Measurements from ENCODE around the gene BIRC2. TPM values are rescaled to one million over a fixed set of nuclear protein-coding genes. Genes with fewer than 3 reads are reported as not detected.

The BIRC2 gene
- total and polyA plus RNA-seq, 9 of the 15 experiments (the other 6 are each of a cell fraction or from before 2014, with no cell fraction given) = 14.3 to 45.9 (median 20.7) TPM

GRCh38 chr11:102341844-102342318 is 5.1 kb upstream of the BIRC2 start (continued):
- TF ChIP-seq FOXO4 (CRISPR knock-in tag; IDR thresholded peaks at IDR 0.05) (no peak), ZNF586 (CRISPR knock-in tag; conservative IDR thresholded peaks at IDR 0.05) (no peak), TAF15 (IDR thresholded peaks at IDR 0.05; ENCODE audit: low read depth, low read length) (no peak), KDM1A (IDR thresholded peaks at IDR 0.05) (peak; percentile 97 to 98), SMARCB1 (IDR thresholded peaks at IDR 0.05; ENCODE audit: insufficient read length, low read depth) (no peak), FOXJ3 (CRISPR knock-in tag; IDR thresholded peaks at IDR 0.05) (no peak), ZC3H11A (IDR thresholded peaks at IDR 0.05; ENCODE audit: low read depth, low read length) (no peak), PTTG1 (tag; IDR thresholded peaks at IDR 0.05; ENCODE audit: low read depth) (0 out of 2 replicates have a peak, but pooled peaks have one; percentile 21), ZNF668 (CRISPR knock-in tag; IDR thresholded peaks at IDR 0.05) (no peak), THAP12 (CRISPR knock-in tag; IDR thresholded peaks at IDR 0.05) (no peak), PCBP2 (IDR thresholded peaks at IDR 0.05; ENCODE audit: low read depth, low read length, poor library complexity, severe bottlenecking) (no peak), E4F1 (CRISPR knock-in tag; IDR thresholded peaks at IDR 0.05; ENCODE audit: borderline replicate concordance) (no peak), ETS2 (tag; IDR thresholded peaks at IDR 0.05; ENCODE audit: borderline replicate concordance, poor library complexity, severe bottlenecking) (no peak), HES1 (IDR thresholded peaks at IDR 0.05; ENCODE audit: low read depth) (peak; percentile 90), PREB (CRISPR knock-in tag; IDR thresholded peaks at IDR 0.05) (no peak), LEF1 (IDR thresholded peaks at IDR 0.05) (peak; percentile 86), HIVEP1 (CRISPR knock-in tag; IDR thresholded peaks at IDR 0.05) (no peak), ZNF583 (CRISPR knock-in tag; IDR thresholded peaks at IDR 0.05) (no peak), ZNF274 (IDR thresholded peaks at IDR 0.05; ENCODE audit: borderline replicate concordance, low read depth, low read length) (no peak), MYBL2 (IDR thresholded peaks at IDR 0.05; ENCODE audit: low read depth) (0 out of 2 replicates have a peak, but pooled peaks have one; percentile 9), MYBL2 (CRISPR knock-in tag; IDR thresholded peaks at IDR 0.05; ENCODE audit: borderline replicate concordance) (no peak), CBX1 (IDR thresholded peaks at IDR 0.05; ENCODE audit: low read depth) (no peak)

Data from K562 (cell line).